ENCODE data around the gene BMP6.

GRCh38 chr6:7883381-7883780 is 157.5 kb downstream of the BMP6 start:
- TF ChIP-seq, protein P1, sequence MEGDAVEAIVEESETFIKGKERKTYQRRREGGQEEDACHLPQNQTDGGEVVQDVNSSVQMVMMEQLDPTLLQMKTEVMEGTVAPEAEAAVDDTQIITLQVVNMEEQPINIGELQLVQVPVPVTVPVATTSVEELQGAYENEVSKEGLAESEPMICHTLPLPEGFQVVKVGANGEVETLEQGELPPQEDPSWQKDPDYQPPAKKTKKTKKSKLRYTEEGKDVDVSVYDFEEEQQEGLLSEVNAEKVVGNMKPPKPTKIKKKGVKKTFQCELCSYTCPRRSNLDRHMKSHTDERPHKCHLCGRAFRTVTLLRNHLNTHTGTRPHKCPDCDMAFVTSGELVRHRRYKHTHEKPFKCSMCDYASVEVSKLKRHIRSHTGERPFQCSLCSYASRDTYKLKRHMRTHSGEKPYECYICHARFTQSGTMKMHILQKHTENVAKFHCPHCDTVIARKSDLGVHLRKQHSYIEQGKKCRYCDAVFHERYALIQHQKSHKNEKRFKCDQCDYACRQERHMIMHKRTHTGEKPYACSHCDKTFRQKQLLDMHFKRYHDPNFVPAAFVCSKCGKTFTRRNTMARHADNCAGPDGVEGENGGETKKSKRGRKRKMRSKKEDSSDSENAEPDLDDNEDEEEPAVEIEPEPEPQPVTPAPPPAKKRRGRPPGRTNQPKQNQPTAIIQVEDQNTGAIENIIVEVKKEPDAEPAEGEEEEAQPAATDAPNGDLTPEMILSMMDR (conservative IDR thresholded peaks at IDR 0.05) = no peak
- TF ChIP-seq ZFX (IDR thresholded peaks at IDR 0.05) = no peak

Data from C4-2B (cell line).